ENCODE measurements around the gene TAF15.

The TAF15 gene

GRCh38 chr17:35788477-35789368, 20.6 kb upstream of the TAF15 start:
- no peak for DNase-seq

- DNase-seq: no peak
Observed at GRCh38 chr17:35790841-35791240, 18.4 kb upstream of the TAF15 start.

DNA sequence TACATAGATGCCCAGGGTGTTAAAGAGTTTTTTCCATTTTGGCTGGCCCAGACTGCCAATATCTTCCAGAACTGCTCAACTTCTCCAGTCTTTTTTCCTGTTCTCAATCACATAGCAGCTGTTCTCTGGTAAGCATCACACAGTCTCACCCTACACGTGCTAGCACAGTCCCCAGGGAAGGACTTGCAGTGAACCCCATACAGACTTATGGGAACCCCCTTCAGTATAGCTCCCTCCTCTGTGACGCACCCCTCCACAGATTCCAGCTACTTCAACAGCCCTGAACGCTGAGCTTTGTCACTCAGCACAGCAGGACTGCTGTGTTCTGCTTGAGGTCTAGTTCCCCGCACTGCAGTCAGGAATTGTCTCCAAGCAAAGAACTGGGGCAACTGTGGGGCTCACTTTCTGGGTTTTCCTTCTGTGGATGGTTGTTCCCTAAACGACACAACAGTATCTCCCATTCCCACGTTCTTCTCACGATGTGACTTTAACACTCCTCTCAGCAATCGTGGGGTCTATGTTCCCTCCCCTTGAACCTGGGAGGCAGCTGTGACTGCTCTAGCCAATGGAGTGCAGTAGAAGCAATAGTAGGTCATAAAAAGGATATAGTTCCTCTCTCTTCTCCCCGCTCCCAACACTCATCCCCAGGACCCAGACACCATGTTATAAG, 17.5 kb upstream of the TAF15 start:
- no peak for DNase-seq

- DNase-seq: no peak
Observed at GRCh38 chr17:35793257-35793656, 16.0 kb upstream of the TAF15 start.

DNA sequence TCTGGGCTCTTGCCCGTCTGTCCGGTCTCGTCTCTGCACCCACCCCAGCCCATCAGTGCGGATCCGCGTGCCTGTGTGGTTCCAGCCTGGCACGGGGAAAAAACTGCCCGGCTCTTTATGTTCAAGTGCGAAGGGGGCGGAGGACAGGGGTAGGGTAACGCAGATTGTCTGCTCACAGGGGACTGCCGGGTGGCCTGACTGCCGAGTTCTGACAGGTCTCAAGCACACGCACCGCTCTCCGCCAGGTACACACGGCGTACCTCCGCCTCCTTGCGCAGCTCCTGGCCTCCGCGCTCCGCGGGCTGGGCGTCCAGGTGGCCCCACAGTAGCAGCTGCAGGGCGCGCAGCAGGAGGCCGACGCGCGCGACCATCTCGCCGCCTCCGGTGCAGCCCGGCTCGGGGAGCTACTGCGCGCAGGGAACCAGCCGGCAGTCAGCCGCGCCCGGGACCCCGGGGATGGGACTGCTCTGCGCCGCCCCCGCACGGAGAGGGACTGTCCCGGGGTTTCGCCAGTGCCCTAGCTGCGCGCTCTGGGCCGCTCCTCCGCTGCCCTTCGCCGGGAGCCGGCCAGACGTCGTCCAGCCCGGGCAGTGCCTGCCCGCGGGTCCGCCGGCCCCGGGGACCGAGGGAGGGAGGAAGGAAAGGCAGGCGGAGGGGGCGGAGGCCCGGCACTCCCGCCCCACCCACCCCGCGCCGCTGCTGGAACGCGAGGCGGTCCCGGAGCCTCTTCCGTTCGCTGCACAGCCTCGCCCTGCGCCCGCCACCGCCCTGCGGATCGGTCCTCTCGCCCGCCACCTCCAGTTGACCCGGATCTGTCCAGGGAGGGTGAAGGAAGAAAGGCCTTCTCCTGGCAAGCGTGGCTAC, 14.0 kb upstream of the TAF15 start, which contains the start of gene MMP28:
Gene MMP28 (minus strand): TSS at position 635 of the 864 bp plus-strand sequence. CDS start 264 bp downstream, at position 371.
- DNase-seq: peak; percentile 70

GRCh38 chr17:35795871-35796265, 13.4 kb upstream of the TAF15 start:
- DNase-seq: no peak

GRCh38 chr17:35796942-35797341, 12.3 kb upstream of the TAF15 start:
- no peak for DNase-seq

DNA sequence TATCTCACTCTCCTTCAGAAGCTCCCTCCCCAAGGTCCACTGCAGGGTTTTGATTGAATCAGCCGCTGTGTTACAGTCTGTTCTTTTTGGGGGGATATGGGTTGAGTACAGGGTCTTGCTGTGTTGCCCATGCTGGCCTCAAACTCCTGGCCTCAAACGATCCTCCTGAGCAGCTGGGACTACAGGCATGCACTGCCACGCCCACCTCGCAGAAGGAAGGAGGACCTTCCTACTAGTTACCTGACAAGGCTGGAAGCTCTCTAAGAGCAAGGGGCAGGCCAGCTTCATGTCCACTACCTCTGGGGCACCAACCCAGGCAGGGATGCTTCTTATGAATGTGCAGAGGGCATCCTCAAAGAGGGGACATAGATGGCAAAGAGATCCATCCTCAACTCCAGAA, 11.9 kb upstream of the TAF15 start:
- no peak for DNase-seq

DNA sequence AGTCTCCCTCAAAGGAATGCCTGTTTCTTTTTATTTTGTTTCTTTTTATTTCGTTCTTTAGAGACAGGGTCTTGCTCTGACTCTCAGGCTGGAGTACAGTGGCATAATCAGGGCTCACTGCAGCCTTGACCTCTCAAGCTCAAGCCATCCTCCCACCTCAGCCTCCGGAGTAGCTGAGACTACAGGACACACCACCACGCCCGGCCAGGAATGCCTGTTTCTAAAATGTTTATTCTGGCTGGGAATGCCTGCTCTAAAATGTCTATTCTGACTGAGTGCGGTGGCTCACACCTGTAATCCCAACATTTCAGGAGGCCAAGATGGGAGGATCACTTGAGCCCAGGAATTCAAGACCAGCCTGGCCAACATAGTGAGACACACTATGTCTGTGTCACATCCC, 11.4 kb upstream of the TAF15 start:
- DNase-seq: no peak

DNA sequence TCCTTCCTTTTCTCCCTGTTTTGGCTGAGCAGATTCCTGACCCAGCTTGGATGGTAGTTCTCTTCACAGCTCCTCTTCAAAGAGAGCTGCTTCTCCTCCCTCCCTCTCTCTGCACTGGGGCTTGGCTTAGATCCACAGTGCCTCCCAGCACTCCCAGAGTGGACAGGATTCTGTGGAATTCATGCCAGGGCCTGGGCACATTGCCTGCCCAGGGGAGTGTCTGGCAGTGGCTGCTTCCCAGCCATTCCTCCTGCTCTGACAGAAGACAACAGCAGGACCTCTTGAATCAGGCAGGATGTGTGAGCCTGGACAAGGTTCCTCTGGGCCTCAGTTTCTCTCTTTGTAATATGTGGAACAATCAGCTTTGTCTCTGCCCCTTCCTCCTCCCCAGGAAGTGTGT, 9.3 kb upstream of the TAF15 start:
- no peak for DNase-seq

- peak; percentile 43 for DNase-seq
Observed at GRCh38 chr17:35801583-35802224, 7.6 kb upstream of the TAF15 start.

- DNase-seq: peak; percentile 87
Observed at GRCh38 chr17:35804658-35805192, 4.6 kb upstream of the TAF15 start.

- no peak for DNase-seq
Observed at GRCh38 chr17:35807371-35808144, 1.7 kb upstream of the TAF15 start.

DNA sequence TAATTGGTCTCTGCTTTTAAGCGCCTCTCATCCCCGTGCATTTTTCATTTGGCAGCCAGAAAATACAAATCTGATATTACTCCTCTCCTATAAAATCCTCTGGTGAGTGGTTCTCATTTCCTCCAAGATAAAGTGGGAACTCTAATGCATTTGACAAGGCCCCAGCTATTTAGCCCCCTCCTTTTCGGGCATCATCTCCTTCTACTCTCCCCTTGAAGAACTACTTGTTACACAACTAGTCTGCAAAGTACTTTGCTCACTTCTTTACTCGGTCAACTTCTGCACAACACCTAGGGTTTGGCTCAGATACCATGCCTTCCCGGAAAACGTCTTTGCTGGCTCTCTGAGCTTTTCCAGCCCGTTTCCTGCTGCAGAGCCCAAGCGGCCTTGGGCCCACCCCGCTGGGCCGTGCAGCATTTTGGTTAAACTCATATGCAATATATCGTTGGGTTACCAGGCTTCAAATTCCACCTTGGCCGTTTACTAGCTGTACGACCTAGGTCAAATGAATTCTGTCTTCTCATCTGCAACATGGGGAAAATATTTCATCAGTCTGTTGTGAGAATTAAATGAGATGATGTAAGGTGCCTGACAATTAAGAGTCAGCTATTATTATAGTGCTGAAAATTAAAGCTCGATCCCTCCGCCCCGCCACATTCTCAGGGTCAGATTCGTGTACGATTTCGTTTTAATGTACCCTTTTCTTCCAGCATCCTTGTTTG, 883 bp upstream of the TAF15 start:
- no peak for DNase-seq

- DNase-seq: no peak
Observed at GRCh38 chr17:35809855-35810461, 674 bp downstream of the TAF15 start.

DNA sequence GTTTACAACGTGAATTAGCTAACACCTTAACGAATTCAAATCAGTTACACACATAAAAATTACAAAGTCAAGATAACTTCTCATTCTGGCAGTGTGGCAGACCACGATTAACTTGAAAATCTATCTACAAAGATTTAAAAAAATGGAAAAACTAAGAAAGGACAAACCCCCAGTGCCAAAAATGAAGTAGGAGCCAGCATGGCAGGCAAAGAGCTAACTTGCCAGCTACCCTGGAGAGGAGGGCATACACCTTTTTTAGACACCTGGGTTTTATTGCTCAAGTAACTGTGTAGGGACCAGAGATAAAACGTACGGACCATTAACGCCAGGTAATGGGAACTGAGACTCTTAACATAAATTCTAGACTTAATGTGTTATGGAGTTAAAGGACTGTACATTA, 2.5 kb downstream of the TAF15 start:
- DNase-seq: no peak

DNA sequence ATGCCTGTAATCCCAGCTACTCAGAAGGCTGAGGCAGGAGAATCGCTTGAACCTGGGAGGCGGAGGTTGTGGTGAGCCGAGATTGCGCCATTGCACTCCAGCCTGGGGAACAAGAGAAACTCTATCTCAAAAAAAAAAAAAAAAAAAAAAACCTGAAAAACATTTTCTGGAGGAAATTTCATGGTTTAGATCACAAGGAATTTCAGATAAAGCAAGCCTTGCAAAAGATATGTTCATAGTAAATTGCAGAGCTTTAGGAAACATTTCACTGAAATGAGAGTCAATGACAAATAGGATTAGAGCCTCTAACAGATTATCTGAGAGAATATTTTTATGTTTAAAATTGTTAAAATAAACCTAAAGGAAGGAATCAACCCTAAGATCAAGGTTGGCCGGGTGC, 3.2 kb downstream of the TAF15 start:
- DNase-seq: no peak

- no peak for DNase-seq
Observed at GRCh38 chr17:35816723-35817122, 7.4 kb downstream of the TAF15 start.

- no peak for DNase-seq
Observed at GRCh38 chr17:35817196-35817595, 7.9 kb downstream of the TAF15 start.

GRCh38 chr17:35819455-35819854, 10.2 kb downstream of the TAF15 start:
- no peak for DNase-seq
